Renal cortical epithelial cell (primary cell): Measurements from ENCODE around the gene TBC1D9. TPM values are rescaled to one million over a fixed set of nuclear protein-coding genes. Genes with fewer than 3 reads are reported as not detected.

ENCODE experiments used
- DNase-seq: peaks from one replicate; pipeline ENCODE4 v3.0.0-alpha.2; 2011; ENCODE audit warnings: low read depth
- total RNA-seq: library from RNA; depleted of rRNA; stranded (reverse); fragments of >200 nt; gene quantifications from 2 replicates; pipeline ENCODE4 v1.2.3, GENCODE V29; 2014

Gene TBC1D9
- total RNA-seq, 1 donor from 2014 or later: 70.1 TPM

DNA sequence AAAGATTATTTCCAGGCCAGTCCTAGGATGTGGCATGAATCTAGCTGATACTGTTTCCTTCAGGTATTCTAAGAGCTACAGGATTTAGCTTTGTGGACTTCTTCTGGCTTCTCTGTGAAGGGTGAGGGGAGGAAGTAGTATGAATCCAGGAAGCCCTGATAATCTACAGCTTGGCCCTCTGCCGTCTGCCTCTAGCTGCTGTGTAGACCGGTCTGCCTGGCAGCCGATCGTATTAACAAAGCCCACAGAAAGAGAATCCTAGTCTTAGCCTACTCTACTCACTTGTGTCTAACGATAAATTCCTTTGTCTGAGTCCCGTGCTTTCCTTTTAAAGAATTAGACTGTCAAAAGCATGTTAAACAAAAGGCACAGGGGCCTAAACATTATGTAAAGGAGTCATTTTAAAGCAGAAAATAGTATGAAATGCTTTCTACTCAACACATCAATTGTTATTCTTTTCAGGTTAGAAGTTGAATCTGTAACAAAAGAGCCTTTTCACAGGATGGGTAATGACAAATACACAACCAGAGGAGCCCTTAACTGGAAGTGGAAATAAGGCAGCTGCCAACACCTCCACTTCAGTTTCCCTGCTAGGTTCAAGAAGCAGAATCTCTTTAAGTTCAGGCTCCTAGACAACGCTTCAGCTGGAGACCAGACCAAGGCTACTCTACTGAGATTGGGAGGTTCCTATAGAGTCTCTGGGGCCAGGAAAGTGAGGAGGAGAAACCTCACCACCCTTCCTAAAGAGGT lies 138.5 kb downstream of the TBC1D9 start:
- no peak for DNase-seq

DNA sequence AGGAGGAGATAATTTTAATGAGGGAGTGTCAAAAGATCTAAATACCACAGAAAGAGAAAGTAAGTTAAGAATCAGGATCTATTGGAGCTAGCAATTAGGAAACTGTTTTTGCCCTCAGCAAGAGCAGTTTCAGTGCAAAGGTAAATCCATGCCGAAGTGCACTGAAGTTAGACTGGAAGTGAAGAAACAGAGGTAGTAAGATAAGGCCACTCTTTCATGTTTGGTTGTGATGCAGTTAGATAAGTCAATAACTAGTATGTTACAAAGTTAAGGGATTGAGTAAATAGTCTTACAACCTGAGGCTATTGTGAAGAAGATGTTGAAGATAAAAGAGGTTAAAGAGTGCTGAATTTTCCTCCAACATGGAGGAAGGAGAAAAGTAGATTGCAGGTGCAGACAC lies 140.7 kb downstream of the TBC1D9 start:
- no peak for DNase-seq

GRCh38 chr4:140612357-140612756 lies 143.8 kb downstream of the TBC1D9 start:
- no peak for DNase-seq

DNA sequence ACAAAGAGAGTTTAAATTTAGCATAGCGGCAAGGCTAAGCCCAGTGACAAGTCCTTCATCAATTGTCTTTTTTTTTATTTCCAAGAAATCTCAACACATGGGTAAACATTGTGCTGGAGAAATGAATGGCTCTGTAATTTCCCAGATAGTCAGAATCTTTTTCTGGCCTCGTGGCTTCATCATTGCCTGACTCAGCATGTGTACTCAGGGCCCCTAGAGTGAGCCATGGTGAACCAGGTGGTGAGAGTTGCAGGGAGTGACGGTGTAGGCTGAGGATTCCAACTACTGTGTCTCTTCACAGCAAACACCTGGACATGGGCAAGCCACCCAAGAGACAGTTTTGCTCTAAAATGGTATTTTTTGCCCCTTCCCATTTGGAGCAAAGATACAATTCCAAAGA lies 144.3 kb downstream of the TBC1D9 start:
- DNase-seq: no peak

DNA sequence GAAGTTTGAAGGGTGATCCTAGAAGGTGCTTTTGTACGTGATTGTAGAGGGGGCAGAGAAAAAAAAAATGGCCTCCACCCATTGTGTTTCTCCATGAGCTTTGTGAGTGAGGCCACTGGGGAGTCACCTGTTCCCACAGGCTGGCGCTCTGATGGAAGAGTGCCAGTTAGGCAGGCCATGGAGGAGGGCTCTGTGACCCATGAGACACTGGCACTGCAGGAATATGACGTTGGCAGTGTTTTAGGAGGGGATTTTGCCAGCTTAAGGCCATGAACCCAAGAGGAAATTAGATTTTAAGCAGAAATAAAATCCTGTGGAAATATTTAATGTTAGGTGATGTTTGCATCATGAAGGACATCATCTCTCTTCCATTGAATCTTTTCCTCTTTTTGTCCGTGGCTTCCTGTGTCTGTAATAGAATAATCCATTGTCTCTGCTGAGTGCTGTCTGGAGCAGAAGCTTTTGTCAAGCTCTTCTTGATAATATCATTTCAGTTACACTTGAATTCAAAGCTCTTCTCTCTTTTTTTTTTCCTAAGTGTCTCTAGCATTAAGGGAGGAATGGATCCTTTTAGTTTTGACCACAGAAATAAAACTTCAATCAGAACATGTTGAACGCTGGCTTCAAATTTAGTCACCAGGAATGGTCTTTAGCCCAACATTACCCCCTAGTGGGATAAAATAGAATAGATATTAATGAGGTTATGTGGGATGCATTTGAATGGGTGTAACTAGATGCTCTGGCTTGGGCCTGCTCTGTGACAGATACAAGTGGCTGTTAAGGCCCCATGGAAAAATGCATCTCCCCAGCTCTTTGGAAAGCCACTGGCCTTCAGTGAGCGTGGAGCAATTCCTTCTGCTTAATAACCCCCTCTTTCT lies 146.4 kb downstream of the TBC1D9 start:
- DNase-seq: peak; percentile 52

GRCh38 chr4:140607852-140608251 lies 148.3 kb downstream of the TBC1D9 start:
- DNase-seq: no peak

DNA sequence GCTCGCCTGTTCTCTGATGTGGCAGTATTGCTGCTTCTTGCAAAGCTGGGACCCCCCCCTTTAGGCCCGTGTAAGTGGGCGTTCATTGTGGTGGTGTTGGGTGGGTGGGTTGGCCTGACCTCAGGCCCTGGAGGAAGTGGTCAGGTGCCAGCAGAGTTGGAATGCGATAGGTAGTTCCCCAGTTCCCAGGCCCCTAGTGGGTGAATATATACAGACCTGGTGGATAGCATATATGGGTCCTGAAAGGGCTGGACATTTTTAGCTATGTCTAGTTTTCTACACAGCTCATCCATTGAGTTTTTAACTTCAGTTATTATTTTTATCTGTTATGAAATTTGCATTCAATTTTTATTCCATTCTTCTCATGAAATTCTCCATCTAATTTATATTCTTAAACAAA lies 151.6 kb downstream of the TBC1D9 start:
- DNase-seq: no peak

GRCh38 chr4:140603286-140603685 lies 152.9 kb downstream of the TBC1D9 start:
- no peak for DNase-seq

GRCh38 chr4:140602714-140603113 lies 153.5 kb downstream of the TBC1D9 start:
- no peak for DNase-seq

DNA sequence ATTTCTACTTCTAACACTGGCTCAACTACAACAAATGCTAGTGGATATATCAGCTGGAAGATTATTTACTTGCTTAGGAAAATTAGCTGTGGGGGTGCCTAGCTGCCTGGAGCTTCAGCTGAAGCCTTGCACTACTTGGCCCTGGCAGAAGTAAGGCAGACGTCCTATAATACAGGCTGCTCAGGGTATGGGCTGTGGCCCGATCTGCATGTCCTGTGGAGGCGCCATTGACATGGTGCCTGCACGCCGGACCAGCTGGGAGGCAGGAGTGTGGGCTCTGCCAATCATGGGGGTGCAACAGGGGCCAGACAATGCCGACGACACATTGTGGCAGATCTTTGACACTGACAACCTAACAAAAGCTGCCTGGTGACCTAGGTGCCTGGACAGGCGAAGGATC lies 155.8 kb downstream of the TBC1D9 start:
- no peak for DNase-seq

DNA sequence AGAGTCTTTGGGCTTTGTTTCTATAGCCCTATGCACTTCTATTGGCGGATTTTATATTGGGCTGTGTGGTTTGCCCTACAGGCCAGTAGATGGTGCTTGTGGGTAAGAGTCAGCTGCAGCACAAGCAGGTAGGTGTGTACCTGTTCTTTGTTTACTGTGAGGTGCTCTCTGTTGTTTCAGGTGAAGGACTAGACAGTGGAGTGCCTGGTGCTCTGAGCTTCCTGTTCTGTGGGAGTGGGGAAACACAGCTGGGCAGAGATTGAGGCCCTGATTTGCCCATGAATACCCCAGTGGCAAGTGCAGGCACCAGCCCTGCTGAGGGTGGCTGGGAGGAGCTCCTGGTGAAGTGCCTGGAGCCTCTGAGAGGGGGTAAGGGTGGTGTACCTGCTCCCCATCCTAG lies 161.1 kb downstream of the TBC1D9 start:
- peak; percentile 44 for DNase-seq

- no peak for DNase-seq
Observed at GRCh38 chr4:140584439-140584838, 171.7 kb downstream of the TBC1D9 start.

- no peak for DNase-seq
Observed at GRCh38 chr4:140581078-140581477, 175.1 kb downstream of the TBC1D9 start.

GRCh38 chr4:140579278-140579677 lies 176.9 kb downstream of the TBC1D9 start:
- no peak for DNase-seq

DNA sequence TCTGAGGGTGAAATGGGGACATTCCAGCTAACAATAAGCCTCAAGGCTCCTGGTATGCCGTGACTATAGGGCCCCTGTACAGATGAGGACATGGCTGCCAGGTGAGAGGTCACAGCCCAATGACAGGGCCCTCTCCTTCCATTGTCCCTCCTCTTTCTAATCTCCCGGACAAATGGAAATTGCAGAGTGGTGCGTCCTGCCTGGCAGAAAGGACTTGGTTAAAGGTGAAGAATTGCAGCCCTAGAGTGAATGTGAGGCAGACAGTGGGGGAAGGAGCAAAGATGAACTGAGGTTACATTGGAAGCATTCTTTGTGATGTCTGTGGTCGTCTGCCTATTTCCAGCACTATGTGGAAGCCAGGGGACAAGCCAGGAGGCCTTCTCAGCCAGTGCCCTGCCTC lies 180.7 kb downstream of the TBC1D9 start:
- DNase-seq: no peak

DNA sequence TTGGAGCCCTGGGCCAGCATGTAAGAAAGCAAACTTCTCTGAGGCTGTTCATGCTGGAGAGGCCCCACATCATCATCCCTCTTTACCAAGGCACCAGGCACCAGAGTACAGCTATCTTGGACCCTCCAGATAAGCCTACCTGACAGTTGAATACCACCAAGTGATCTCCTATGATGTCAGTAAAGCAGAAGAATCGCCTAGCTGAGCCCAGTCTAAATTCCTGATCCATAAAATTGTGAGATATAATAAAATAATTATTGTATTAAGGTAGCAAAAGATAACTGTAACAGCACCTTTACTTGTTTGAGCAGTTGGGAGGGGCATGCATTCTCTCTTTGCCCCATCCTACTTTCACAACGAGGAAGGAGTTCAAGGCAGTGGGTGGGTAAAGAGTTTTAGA lies 184.6 kb downstream of the TBC1D9 start:
- DNase-seq: no peak

Other genes starting within 250 kb of the TBC1D9 start
- gene ELMOD2, start 232.2 kb downstream of the TBC1D9 start, total RNA-seq: 52.8 and 62.6 TPM in 2 replicates
- not detected in 2 replicates for gene UCP1, start 187.4 kb downstream of the TBC1D9 start, total RNA-seq